SK-N-SH (cell line): ENCODE measurements around the gene FAF2. TPM values are rescaled to one million over a fixed set of nuclear protein-coding genes. Genes with fewer than 3 reads are reported as not detected.

Experiments used
- CTCF ChIA-PET: fragments of 300-600, 350-600 bp; formaldehyde crosslinking; extraction: SDS; loops from one replicate; lab custom pipeline; 2021; lab: Yijun Ruan, JAX
- POLR2A ChIA-PET: fragments of 350-600 bp; sonication (Branson Sonifier 250); formaldehyde crosslinking; extraction: SDS; loops from one replicate; lab custom pipeline; 2020; ENCODE audit warnings: antibody characterized with exemption, inconsistent platforms; lab: Yijun Ruan, JAX
- DNase-seq: peaks from one replicate; pipeline ENCODE4 v3.0.0; 2012
- H2AFZ ChIP-seq: fragments of 200-600 bp; sonication (generic); 2 replicates; pipeline ENCODE4 v1.8.1; 2016; ENCODE audit warnings: antibody characterized with exemption, mild to moderate bottlenecking, low read depth
- H3F3A ChIP-seq: fragments of 200-600 bp; sonication (generic); replicated peaks from 2 replicates; pipeline ENCODE3; 2016; ENCODE audit warnings: antibody characterized with exemption, mild to moderate bottlenecking; ENCODE audit not compliant: insufficient read depth
- H3K27ac ChIP-seq, 2 experiments: fragments of 200-500 bp in 1 of 2; fragments of 200-600 bp in 1 of 2; sonication (Bioruptor generic) in 1 of 2; sonication (generic), shearing (Covaris generic) in 1 of 2; 2 replicates each; pipeline versions ENCODE4 v1.5.1 to v1.6.1; 2014 to 2016; ENCODE audit warnings: low read depth in 2 of 2, inconsistent platforms in 1 of 2, low read length in 1 of 2, mild to moderate bottlenecking in 1 of 2, mixed read lengths in 1 of 2
- H3K27me3 ChIP-seq: fragments of 200-600 bp; sonication (generic), shearing (Covaris generic); 2 replicates; pipeline ENCODE4 v1.6.1; 2016; ENCODE audit warnings: mixed run types; ENCODE audit not compliant: insufficient read depth
- H3K36me3 ChIP-seq, 2 experiments: fragments of 200-500 bp in 1 of 2; fragments of 200-600 bp in 1 of 2; sonication (Bioruptor generic) in 1 of 2; sonication (generic) in 1 of 2; replicated peaks in 1 of 2; 2 replicates each; pipeline versions ENCODE3 to v1.5.1; 2014 to 2016; ENCODE audit warnings: low read length in 1 of 2, mild to moderate bottlenecking in 1 of 2; ENCODE audit not compliant: insufficient read depth in 2 of 2, control insufficient read depth in 1 of 2
- H3K4me1 ChIP-seq, 2 experiments: fragments of 200-500 bp in 1 of 2; fragments of 200-600 bp in 1 of 2; sonication (Bioruptor generic) in 1 of 2; sonication (generic), shearing (Covaris generic) in 1 of 2; 2 replicates each; pipeline versions ENCODE4 v1.5.1 to v1.6.1; 2014 to 2016; ENCODE audit warnings: low read depth in 1 of 2, low read length in 1 of 2, mixed run types in 1 of 2; ENCODE audit not compliant: insufficient read depth in 2 of 2, control insufficient read depth in 1 of 2
- H3K4me2 ChIP-seq: fragments of 200-600 bp; sonication (generic), shearing (Covaris generic); 2 replicates; pipeline ENCODE4 v1.6.1; 2017; ENCODE audit warnings: mixed run types
- H3K4me3 ChIP-seq, 2 experiments: fragments of 200-500 bp in 1 of 2; fragments of 200-600 bp in 1 of 2; sonication (Bioruptor generic) in 1 of 2; sonication (generic), shearing (Covaris generic) in 1 of 2; 2 replicates each; pipeline versions ENCODE4 v1.5.1 to v1.8.1; 2014 to 2016; ENCODE audit warnings: low read depth in 2 of 2, inconsistent platforms in 1 of 2, low read length in 1 of 2, mild to moderate bottlenecking in 1 of 2, mixed read lengths in 1 of 2, moderate library complexity in 1 of 2
- H3K79me2 ChIP-seq: fragments of 200-600 bp; sonication (generic); 2 replicates; pipeline ENCODE4 v1.8.1; 2017; ENCODE audit warnings: mild to moderate bottlenecking; ENCODE audit not compliant: insufficient read depth
- H3K9ac ChIP-seq: fragments of 200-600 bp; sonication (generic); 2 replicates; pipeline ENCODE4 v1.6.1; 2017; ENCODE audit warnings: mixed run types
- H3K9me2 ChIP-seq: fragments of 200-600 bp; sonication (generic); 2 replicates; pipeline ENCODE4 v1.6.1; 2017; ENCODE audit warnings: mixed run types
- H3K9me3 ChIP-seq: fragments of 200-600 bp; sonication (generic); 2 replicates; pipeline ENCODE4 v1.6.1; 2017; ENCODE audit warnings: mixed run types, mild to moderate bottlenecking, moderate library complexity
- H4K20me1 ChIP-seq: fragments of 200-600 bp; sonication (generic); 2 replicates; pipeline ENCODE4 v1.6.1; 2017; ENCODE audit warnings: mild to moderate bottlenecking, mixed run types; ENCODE audit not compliant: insufficient read depth
- CHD2 ChIP-seq: fragments of 150-350 bp; IDR thresholded peaks from 2 replicates; pipeline ENCODE4 v1.6.1; 2018; ENCODE audit warnings: low read length; ENCODE audit not compliant: partially characterized antibody
- GABPA ChIP-seq: IDR thresholded peaks from 2 replicates; pipeline ENCODE4 v1.4.0; 2012; ENCODE audit warnings: low read depth, mild to moderate bottlenecking
- GATA2 ChIP-seq: sonication (generic); formaldehyde crosslinking; IDR thresholded peaks from 2 replicates; pipeline ENCODE4 v1.5.0; 2020; ENCODE audit warnings: mild to moderate bottlenecking, missing genetic modification reagents
- JUND ChIP-seq: IDR thresholded peaks from 2 replicates; pipeline ENCODE4 v1.4.0; 2012
- MEF2A ChIP-seq: IDR thresholded peaks from 2 replicates; pipeline ENCODE4 v1.4.0; 2012; ENCODE audit warnings: low read depth, borderline replicate concordance
- MXI1 ChIP-seq: IDR thresholded peaks from 2 replicates; pipeline ENCODE4 v1.6.1; 2012; ENCODE audit warnings: mild to moderate bottlenecking, low read depth, low read length, improper control_type of control experiment
- RCOR1 ChIP-seq: fragments of 150-350 bp; IDR thresholded peaks from 2 replicates; pipeline ENCODE4 v1.6.1; 2017; ENCODE audit warnings: antibody characterized with exemption, low read length
- RFX5 ChIP-seq: IDR thresholded peaks from 2 replicates; pipeline ENCODE4 v1.6.1; 2012; ENCODE audit warnings: mild to moderate bottlenecking, improper control_type of control experiment, low read length
- SIN3A ChIP-seq: IDR thresholded peaks from 2 replicates; pipeline ENCODE4 v1.6.1; 2012; ENCODE audit warnings: low read depth, mild to moderate bottlenecking, low read length, moderate library complexity, borderline replicate concordance
- TAF1 ChIP-seq: IDR thresholded peaks from 2 replicates; pipeline ENCODE4 v1.6.1; 2012; ENCODE audit warnings: low read depth, mild to moderate bottlenecking, low read length, moderate library complexity, borderline replicate concordance
- TCF12 ChIP-seq: IDR thresholded peaks from 2 replicates; pipeline ENCODE4 v1.4.0; 2012
- WGBS: methylation state at CpG from one replicate; pipeline ENCODE4 v1.1.6; 2017; ENCODE audit warnings: low lambda C conversion rate; 5-methylcytosine and 5-hydroxymethylcytosine counted together
- polyA plus RNA-seq, 3 experiments: library from polyadenylated mRNA; depleted of rRNA; stranded (reverse); fragments of >200 nt; gene quantifications; 2 replicates each; pipeline ENCODE4 v1.2.3, GENCODE V29; 2012
- TF ChIP-seq, protein P1 (sequence below): IDR thresholded peaks from 2 replicates; pipeline ENCODE4 v1.4.0; 2012; ENCODE audit warnings: low read depth, borderline replicate concordance
- TF ChIP-seq, protein P2 (sequence below): fragments of 150-350 bp; IDR thresholded peaks from 2 replicates; pipeline ENCODE4 v1.6.1; 2016; ENCODE audit warnings: mild to moderate bottlenecking, low read depth, low read length
- TF ChIP-seq, protein P3 (sequence below): IDR thresholded peaks from 2 replicates; pipeline ENCODE4 v1.4.0; 2012; ENCODE audit warnings: low read depth
- TF ChIP-seq, protein P4 (sequence below): IDR thresholded peaks from 2 replicates; pipeline ENCODE4; 2012
- TF ChIP-seq, protein P5 (sequence below): fragments of 150-350 bp; IDR thresholded peaks from 2 replicates; pipeline ENCODE4 v1.6.1; 2017; ENCODE audit warnings: antibody characterized with exemption, low read length, low read depth, borderline replicate concordance

The FAF2 gene
- polyA plus RNA-seq, 1 of the 3 experiments (the other 2 are of a cell fraction), result 25.5 TPM

DNA sequence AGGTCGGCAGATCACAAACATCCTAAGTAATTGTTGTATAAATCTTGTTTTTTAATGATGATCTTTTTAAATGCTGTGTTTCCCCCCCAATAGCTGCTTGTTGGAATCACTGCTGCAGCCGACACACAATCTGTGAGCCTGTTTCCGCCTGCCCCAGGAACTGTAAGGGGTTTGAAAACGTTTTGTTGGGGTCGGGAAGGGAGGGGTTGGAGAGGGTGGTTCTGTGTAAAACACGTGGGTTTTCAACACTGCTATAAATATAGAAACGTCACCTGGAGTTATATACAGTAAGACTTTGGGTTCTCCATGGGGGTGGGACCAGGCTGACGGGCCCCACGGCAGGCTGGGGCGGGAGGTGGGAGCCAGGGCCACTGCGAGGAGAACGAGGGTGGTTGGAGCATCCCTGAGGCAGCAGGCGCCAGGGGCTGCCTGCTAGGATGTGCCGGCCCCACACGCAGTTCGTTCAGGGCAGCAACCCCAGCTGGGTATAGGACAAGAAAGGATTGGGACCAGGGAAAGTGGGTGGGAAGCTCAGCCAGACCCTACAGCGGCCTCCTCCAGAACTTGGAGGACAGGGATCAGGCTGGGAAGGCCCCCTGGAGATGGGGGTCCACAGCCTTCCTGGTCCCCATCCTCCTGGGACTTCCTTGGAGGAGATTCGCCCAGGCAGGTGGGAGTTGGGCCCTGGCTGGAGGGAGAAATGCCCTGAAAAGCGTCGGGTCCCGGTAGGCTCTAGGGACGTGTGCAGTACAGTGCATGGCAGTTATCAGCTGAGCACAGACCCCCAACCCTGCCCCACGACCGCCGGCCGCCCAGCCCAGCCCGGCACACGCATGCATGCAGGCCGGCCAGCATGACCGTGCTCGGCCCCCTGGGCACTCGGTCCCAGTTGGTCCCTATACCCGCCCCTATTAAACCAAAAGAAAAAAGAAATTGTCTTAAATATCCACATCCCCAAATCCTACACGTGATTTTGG is 79.3 kb downstream of the FAF2 start (continued):
- TF ChIP-seq SIN3A, result no peak
- no peak for TF ChIP-seq GATA2 (CRISPR knock-in tag)

DNA sequence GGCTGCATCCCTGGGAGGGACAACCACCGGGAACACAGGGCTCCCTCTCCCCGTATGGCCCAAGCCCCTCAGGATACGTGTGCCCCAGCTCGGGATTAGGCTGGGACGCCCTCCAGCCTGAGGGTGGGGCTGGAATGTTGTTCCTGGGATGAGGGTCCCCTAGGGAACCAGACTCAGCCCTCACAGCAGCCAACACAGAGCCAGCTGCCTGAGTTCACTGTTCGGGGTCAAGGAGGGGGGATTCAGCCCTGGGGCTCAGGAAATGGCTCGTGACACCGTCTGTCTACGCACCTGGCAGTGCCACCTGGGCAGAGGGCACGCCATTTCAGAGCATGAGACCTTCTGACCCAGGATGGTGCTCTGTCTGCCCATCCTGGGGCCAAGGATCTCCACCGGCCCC is 80.1 kb downstream of the FAF2 start:
- DNase-seq, result no peak
- CTCF ChIA-PET, result no interaction called here
- Histone ChIP-seq H4K20me1 (peaks cover 24% of the 10 kb centered on the region), H3K9me2 (no peaks in the 10 kb centered on the region), H3K4me3 (no peak overlapping the region), H3K27me3 (no peaks in the 10 kb centered on the region), H2AFZ (no peak overlapping the region), H3K9ac (no peak overlapping the region), H3K4me2 (no peak overlapping the region), H3F3A (no peaks in the 10 kb centered on the region), H3K36me3 (peaks cover 5 to 47% of the 10 kb centered on the region in 2 experiments), H3K79me2 (peaks cover 22% of the 10 kb centered on the region), H3K27ac (no peak overlapping the region)
- POLR2A ChIA-PET, result interaction anchor here (1.3 kb wide), 1 partner anchor 94 kb away, joined by 3 read pairs; no protein-coding TSS in a partner anchor
- 100% methylated on average over 10 of the region's 11 CpGs for WGBS
- TF ChIP-seq TAF1 (no peak), RFX5 (no peak), JUND (no peak), SIN3A (no peak), GABPA (no peak), MEF2A (no peak), MXI1 (no peak), RCOR1 (no peak), CHD2 (no peak), GATA2 (CRISPR knock-in tag) (no peak), TCF12 (no peak)
- TF ChIP-seq, protein P1, sequence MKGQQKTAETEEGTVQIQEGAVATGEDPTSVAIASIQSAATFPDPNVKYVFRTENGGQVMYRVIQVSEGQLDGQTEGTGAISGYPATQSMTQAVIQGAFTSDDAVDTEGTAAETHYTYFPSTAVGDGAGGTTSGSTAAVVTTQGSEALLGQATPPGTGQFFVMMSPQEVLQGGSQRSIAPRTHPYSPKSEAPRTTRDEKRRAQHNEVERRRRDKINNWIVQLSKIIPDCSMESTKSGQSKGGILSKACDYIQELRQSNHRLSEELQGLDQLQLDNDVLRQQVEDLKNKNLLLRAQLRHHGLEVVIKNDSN, result no peak
- TF ChIP-seq, protein P2, sequence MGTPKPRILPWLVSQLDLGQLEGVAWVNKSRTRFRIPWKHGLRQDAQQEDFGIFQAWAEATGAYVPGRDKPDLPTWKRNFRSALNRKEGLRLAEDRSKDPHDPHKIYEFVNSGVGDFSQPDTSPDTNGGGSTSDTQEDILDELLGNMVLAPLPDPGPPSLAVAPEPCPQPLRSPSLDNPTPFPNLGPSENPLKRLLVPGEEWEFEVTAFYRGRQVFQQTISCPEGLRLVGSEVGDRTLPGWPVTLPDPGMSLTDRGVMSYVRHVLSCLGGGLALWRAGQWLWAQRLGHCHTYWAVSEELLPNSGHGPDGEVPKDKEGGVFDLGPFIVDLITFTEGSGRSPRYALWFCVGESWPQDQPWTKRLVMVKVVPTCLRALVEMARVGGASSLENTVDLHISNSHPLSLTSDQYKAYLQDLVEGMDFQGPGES, result no peak
- TF ChIP-seq, protein P3, sequence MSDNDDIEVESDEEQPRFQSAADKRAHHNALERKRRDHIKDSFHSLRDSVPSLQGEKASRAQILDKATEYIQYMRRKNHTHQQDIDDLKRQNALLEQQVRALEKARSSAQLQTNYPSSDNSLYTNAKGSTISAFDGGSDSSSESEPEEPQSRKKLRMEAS, result no peak
- TF ChIP-seq, protein P4, sequence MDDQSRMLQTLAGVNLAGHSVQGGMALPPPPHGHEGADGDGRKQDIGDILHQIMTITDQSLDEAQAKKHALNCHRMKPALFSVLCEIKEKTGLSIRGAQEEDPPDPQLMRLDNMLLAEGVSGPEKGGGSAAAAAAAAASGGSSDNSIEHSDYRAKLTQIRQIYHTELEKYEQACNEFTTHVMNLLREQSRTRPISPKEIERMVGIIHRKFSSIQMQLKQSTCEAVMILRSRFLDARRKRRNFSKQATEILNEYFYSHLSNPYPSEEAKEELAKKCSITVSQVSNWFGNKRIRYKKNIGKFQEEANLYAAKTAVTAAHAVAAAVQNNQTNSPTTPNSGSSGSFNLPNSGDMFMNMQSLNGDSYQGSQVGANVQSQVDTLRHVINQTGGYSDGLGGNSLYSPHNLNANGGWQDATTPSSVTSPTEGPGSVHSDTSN, result no peak
- TF ChIP-seq, protein P5, sequence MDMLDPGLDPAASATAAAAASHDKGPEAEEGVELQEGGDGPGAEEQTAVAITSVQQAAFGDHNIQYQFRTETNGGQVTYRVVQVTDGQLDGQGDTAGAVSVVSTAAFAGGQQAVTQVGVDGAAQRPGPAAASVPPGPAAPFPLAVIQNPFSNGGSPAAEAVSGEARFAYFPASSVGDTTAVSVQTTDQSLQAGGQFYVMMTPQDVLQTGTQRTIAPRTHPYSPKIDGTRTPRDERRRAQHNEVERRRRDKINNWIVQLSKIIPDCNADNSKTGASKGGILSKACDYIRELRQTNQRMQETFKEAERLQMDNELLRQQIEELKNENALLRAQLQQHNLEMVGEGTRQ, result no peak
- TF ChIP-seq, all 33 proteins: peak for 0
- no peaks in the 10 kb centered on the region for H3K9me3 ChIP-seq
- H3K4me1 ChIP-seq, result peaks cover 6 to 27% of the 10 kb centered on the region in 2 experiments; a peak in 2 of 4 replicates
